H1 (cell line): ENCODE measurements around the gene OPRD1.

ENCODE experiments used
- CREB1 ChIP-seq: IDR thresholded peaks from 2 replicates; pipeline ENCODE4 v1.6.1; 2012; ENCODE audit warnings: inconsistent platforms
- EP300 ChIP-seq, 2 experiments: IDR thresholded peaks; 1 replicate in 1 of 2; 2 replicates in 1 of 2; pipeline ENCODE4 v1.6.1; 2011 to 2012; ENCODE audit warnings: low read depth in 2 of 2, low read length in 2 of 2, mild to moderate bottlenecking in 2 of 2, borderline replicate concordance in 1 of 2, inconsistent platforms in 1 of 2, moderate library complexity in 1 of 2
- EZH2 ChIP-seq: fragments of 200-600 bp; sonication (generic); IDR thresholded peaks from 2 replicates; pipeline ENCODE4 v1.7.1; 2012; ENCODE audit warnings: low read depth, mild to moderate bottlenecking, moderate library complexity, low read length, inconsistent platforms; ENCODE audit not compliant: severe bottlenecking
- FOSL1 ChIP-seq: IDR thresholded peaks from 2 replicates; pipeline ENCODE4 v1.6.1; 2011; ENCODE audit warnings: mild to moderate bottlenecking, low read depth, low read length, moderate library complexity; ENCODE audit not compliant: insufficient read depth
- NRF1 ChIP-seq: IDR thresholded peaks from 2 replicates; pipeline ENCODE4 v1.6.1; 2011; ENCODE audit warnings: mild to moderate bottlenecking, low read depth, low read length, improper control_type of control experiment
- POLR2A ChIP-seq, 2 experiments: IDR thresholded peaks; 1 replicate in 1 of 2; 2 replicates in 1 of 2; pipeline ENCODE4 v1.6.1; 2011; ENCODE audit warnings: low read depth in 2 of 2, low read length in 2 of 2, mild to moderate bottlenecking in 2 of 2; ENCODE audit errors: control extremely low read depth in 1 of 2
- SIN3A ChIP-seq, 2 experiments: IDR thresholded peaks in 1 of 2; conservative IDR thresholded peaks in 1 of 2; 2 replicates each; pipeline ENCODE4 v1.6.1; 2011 to 2012; ENCODE audit warnings: low read length in 2 of 2, improper control_type of control experiment in 1 of 2, low read depth in 1 of 2, mild to moderate bottlenecking in 1 of 2
- TAF7 ChIP-seq: optimal IDR thresholded peaks from 2 replicates; pipeline ENCODE3; 2011; ENCODE audit warnings: low read depth, mild to moderate bottlenecking, inconsistent platforms, low read length, moderate library complexity, borderline replicate concordance
- ZNF274 ChIP-seq: IDR thresholded peaks from 2 replicates; pipeline ENCODE4 v1.7.0; 2012; ENCODE audit warnings: low read length, borderline replicate concordance; ENCODE audit errors: extremely low read depth
- TF ChIP-seq, protein P1 (sequence below), 3 experiments: IDR thresholded peaks; 1 replicate in 2 of 3; 2 replicates in 1 of 3; pipeline versions ENCODE4 v1.5.1 to v1.6.1; 2011; ENCODE audit warnings: low read length in 3 of 3, mild to moderate bottlenecking in 3 of 3, inconsistent platforms in 2 of 3, low read depth in 1 of 3, moderate library complexity in 1 of 3; ENCODE audit not compliant: insufficient read depth in 1 of 3; ENCODE audit errors: control extremely low read depth in 1 of 3
- TF ChIP-seq, protein P2 (sequence below): IDR thresholded peaks from 2 replicates; pipeline ENCODE4 v1.6.1; 2011; ENCODE audit warnings: low read depth, mild to moderate bottlenecking, low read length; ENCODE audit not compliant: insufficient read depth

DNA sequence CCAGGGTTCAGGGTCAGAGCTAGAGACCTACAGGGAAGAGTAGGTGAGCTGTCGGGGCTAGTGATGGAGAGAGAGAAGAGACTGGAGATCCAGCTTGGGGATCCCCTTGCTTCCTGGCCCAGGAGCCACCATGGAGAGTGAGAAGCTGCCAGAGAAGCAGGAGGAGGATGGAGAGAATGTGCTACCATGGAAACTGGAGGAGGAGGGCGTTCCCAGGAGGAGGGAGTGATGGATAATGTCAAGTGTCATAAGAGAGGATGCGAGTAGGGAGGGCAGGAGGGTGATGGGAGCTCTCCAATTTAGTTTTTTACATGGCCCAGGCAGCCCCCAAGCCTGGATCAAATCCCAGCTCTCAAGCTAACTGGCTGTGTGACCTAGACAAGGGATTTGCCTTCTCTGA lies 55.9 kb downstream of the OPRD1 start:
- TF ChIP-seq POLR2A (IDR thresholded peaks at IDR 0.05; ENCODE audit: control extremely low read depth in 1 of 2, low read depth in 2 of 2, low read length in 2 of 2): no peak
- TF ChIP-seq, protein P1, sequence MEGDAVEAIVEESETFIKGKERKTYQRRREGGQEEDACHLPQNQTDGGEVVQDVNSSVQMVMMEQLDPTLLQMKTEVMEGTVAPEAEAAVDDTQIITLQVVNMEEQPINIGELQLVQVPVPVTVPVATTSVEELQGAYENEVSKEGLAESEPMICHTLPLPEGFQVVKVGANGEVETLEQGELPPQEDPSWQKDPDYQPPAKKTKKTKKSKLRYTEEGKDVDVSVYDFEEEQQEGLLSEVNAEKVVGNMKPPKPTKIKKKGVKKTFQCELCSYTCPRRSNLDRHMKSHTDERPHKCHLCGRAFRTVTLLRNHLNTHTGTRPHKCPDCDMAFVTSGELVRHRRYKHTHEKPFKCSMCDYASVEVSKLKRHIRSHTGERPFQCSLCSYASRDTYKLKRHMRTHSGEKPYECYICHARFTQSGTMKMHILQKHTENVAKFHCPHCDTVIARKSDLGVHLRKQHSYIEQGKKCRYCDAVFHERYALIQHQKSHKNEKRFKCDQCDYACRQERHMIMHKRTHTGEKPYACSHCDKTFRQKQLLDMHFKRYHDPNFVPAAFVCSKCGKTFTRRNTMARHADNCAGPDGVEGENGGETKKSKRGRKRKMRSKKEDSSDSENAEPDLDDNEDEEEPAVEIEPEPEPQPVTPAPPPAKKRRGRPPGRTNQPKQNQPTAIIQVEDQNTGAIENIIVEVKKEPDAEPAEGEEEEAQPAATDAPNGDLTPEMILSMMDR (IDR thresholded peaks at IDR 0.05; ENCODE audit: control extremely low read depth in 1 of 3, insufficient read depth in 1 of 3, low read depth in 1 of 3, low read length in 3 of 3): no peak
- no peak for TF ChIP-seq ZNF274
- no peak for TF ChIP-seq TAF7
- TF ChIP-seq EP300 (IDR thresholded peaks at IDR 0.05; ENCODE audit: borderline replicate concordance in 1 of 2, low read depth in 2 of 2, low read length in 2 of 2): no peak
- no peak for TF ChIP-seq FOSL1
- no peak for TF ChIP-seq EZH2
- no peak for TF ChIP-seq SIN3A (conservative IDR thresholded peaks at IDR 0.05 in 1 of 2, IDR thresholded peaks at IDR 0.05 in 1 of 2; ENCODE audit: low read depth in 1 of 2, low read length in 2 of 2)
- TF ChIP-seq, protein P2, sequence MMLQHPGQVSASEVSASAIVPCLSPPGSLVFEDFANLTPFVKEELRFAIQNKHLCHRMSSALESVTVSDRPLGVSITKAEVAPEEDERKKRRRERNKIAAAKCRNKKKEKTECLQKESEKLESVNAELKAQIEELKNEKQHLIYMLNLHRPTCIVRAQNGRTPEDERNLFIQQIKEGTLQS: no peak
- TF ChIP-seq CREB1: no peak
- TF ChIP-seq NRF1: no peak
